Measurements from ENCODE around the gene CBLC.
"Not testable (repeated sequence)": the region's sequence is repeated elsewhere in the genome, so short reads cannot be mapped to it uniquely, and the experiment has no call there.

DNA sequence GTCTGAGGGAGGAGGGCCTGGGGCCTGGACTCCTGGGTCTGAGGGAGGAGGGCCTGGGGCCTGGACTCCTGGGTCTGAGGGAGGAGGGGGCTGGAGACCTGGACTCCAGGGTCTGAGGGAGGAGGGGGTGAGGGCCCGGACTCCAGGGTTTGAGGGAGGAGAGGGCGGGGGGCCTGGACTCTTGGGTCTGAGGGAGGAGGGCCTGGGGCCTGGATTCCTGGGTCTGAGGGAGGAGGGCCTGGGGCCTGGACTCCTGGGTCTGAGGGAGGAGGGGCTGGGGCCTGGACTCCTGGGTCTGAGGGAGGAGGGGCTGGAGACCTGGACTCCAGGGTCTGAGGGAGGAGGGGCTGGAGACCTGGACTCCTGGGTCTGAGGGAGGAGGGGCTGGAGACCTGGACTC, 4.0 kb downstream of the CBLC start:
- TF ChIP-seq FOXM1 (IDR thresholded peaks at IDR 0.05; ENCODE audit: borderline replicate concordance); SP1 (IDR thresholded peaks at IDR 0.05); FOXK2 (IDR thresholded peaks at IDR 0.05); TARDBP (IDR thresholded peaks at IDR 0.05); CTBP1 (IDR thresholded peaks at IDR 0.05; ENCODE audit: borderline replicate concordance): not testable (repeated sequence)
